ENCODE measurements around the gene ZIC2. TPM values are rescaled to one million over a fixed set of nuclear protein-coding genes. Genes with fewer than 3 reads are reported as not detected.

The ZIC2 gene
- under 0.01 TPM in 1 of 2 replicates, not detected in the other for total RNA-seq

GRCh38 chr13:99981735-99982035, at the start of gene ZIC2:
Gene ZIC2, plus strand, starts transcription at chr13:99981784. Its CDS starts 281 bp downstream, at chr13:99982065.
- TF ChIP-seq CTCF (conservative IDR thresholded peaks at IDR 0.05; ENCODE audit: low read depth, low read length): no peak
- DNase-seq (ENCODE audit: low read depth): no peak
- peak within 1 kb of the TSS; percentile 51 for H3K4me3 ChIP-seq (ENCODE audit: low read depth, low read length)

DNA sequence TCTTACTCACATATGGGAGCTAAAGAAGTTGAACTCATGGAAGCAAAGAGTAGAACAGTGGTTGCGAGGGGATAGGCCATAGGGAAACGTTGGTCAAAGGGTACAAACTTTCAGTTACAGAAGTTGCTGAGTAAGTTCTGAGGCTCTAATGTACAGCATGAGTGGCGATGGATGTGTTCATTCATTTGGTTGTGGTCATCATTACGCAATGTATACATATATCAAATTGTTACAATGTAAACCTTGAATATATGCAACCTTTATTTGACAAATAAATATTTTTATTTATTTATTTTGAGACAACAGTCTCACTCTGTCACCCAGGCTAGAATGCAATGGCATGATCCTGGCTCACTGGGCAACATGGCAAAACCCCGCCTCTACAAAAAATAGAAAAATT, 48.7 kb upstream of the ZIC2 start:
- no peak overlapping the region for H3K4me3 ChIP-seq (ENCODE audit: low read depth, low read length)
- TF ChIP-seq CTCF (conservative IDR thresholded peaks at IDR 0.05; ENCODE audit: low read depth, low read length): no peak
- no peak for DNase-seq (ENCODE audit: low read depth)

- no peak for DNase-seq (ENCODE audit: low read depth)
- no peak overlapping the region for H3K4me3 ChIP-seq (ENCODE audit: low read depth, low read length)
- TF ChIP-seq CTCF (conservative IDR thresholded peaks at IDR 0.05; ENCODE audit: low read depth, low read length): peak; percentile 26
These were observed 45.8 kb upstream of the ZIC2 start for GRCh38 chr13:99935772-99936171.

- H3K4me3 ChIP-seq (ENCODE audit: low read depth, low read length): no peak overlapping the region
- TF ChIP-seq CTCF (conservative IDR thresholded peaks at IDR 0.05; ENCODE audit: low read depth, low read length): no peak
- no peak for DNase-seq (ENCODE audit: low read depth)
These were observed 42.9 kb upstream of the ZIC2 start for GRCh38 chr13:99938635-99939034.

DNA sequence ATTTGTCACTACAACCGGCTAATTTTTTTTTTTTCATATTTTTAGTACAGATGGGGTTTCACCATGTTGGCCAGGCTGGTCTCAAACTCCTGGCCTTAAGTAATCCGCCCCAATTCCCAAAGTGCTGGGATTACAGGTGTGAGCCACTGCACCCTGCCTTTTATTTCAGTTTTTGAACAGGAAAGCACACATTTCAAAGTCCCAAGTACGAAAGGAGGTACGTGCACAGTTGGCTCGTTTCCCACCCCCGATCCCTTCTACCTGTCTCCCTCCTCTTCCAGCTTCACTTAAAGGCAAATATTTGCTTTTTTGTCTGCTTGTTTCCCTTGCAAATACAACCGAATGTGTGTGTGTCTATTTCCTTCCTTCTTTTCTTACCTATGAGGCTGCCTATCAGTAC, 40.5 kb upstream of the ZIC2 start:
- H3K4me3 ChIP-seq (ENCODE audit: low read depth, low read length): no peak overlapping the region
- no peak for TF ChIP-seq CTCF (conservative IDR thresholded peaks at IDR 0.05; ENCODE audit: low read depth, low read length)
- DNase-seq (ENCODE audit: low read depth): no peak

- no peak for TF ChIP-seq CTCF (conservative IDR thresholded peaks at IDR 0.05; ENCODE audit: low read depth, low read length)
These were observed 39.7 kb upstream of the ZIC2 start for GRCh38 chr13:99941911-99942310.

GRCh38 chr13:99944102-99944501, 37.5 kb upstream of the ZIC2 start:
- DNase-seq (ENCODE audit: low read depth): no peak
- TF ChIP-seq CTCF (conservative IDR thresholded peaks at IDR 0.05; ENCODE audit: low read depth, low read length): no peak
- no peak overlapping the region for H3K4me3 ChIP-seq (ENCODE audit: low read depth, low read length)

More at GRCh38 chr13:99941911-99942310, 39.7 kb upstream of the ZIC2 start:
- DNase-seq (ENCODE audit: low read depth): no peak
- no peak overlapping the region for H3K4me3 ChIP-seq (ENCODE audit: low read depth, low read length)
